HepG2 (cell line): ENCODE data around the gene CEP131. TPM values are rescaled to one million over a fixed set of nuclear protein-coding genes. Genes with fewer than 3 reads are reported as not detected.

Source experiments
- ATAC-seq: fragments of 200-7000 bp; cut with Tn5 transposase; 3 replicates; pipeline ENCODE4 v1.9.1; 2020; ENCODE audit warnings: mild to moderate bottlenecking, moderate library complexity
- BruUV-seq: library from RNA; stranded (reverse); fragments of 400-500 nt; replicated peaks from 2 replicates; lab custom pipeline; 2021; lab: Mats Ljungman, UMichigan
- CTCF ChIA-PET: fragments of 300-600 bp; formaldehyde crosslinking; extraction: SDS; loops from one replicate; lab custom pipeline; 2021; ENCODE audit warnings: low total read pairs, inconsistent platforms, low intra/inter-chr PET ratio; lab: Yijun Ruan, JAX
- POLR2A ChIA-PET: fragments of 350-600 bp; sonication (Branson Sonifier 250); formaldehyde crosslinking; loops from one replicate; lab custom pipeline; 2020; ENCODE audit warnings: antibody characterized with exemption, inconsistent platforms; lab: Yijun Ruan, JAX
- DNase-seq: peaks from one replicate; pipeline ENCODE4 v3.0.0-alpha.2; 2015; ENCODE audit warnings: low spot score
- FAIRE-seq: peaks from 3 replicates; lab custom pipeline; 2011; peaks lifted over from hg19 to GRCh38; lab: Jason Lieb, UNC
- H2AFZ ChIP-seq: one replicate; pipeline ENCODE4 v1.6.1; 2011; ENCODE audit warnings: low read length, inconsistent platforms
- H3K27ac ChIP-seq: fragments of 300-600 bp; 3 replicates; pipeline ENCODE4 v1.8.0; 2011; ENCODE audit warnings: mixed run types, mild to moderate bottlenecking, mixed read lengths, low read length, inconsistent platforms; ENCODE audit not compliant: insufficient read depth; ENCODE audit errors: extremely low read length
- H3K27me3 ChIP-seq, 2 experiments: fragments of 200-600 bp in 1 of 2; 2 replicates in 1 of 2; 3 replicates in 1 of 2; pipeline versions ENCODE4 v1.6.0 to v1.8.0; 2011; ENCODE audit warnings: low read length in 2 of 2, mild to moderate bottlenecking in 2 of 2, moderate library complexity in 2 of 2, inconsistent platforms in 1 of 2; ENCODE audit not compliant: insufficient read depth in 2 of 2, control insufficient read depth in 1 of 2
- H3K36me3 ChIP-seq, 2 experiments: fragments of 200-600 bp in 1 of 2; replicated peaks in 1 of 2; 2 replicates in 1 of 2; 3 replicates in 1 of 2; pipeline versions ENCODE4 v1.5.1 to v1.8.0; 2011; ENCODE audit warnings: low read length in 2 of 2, inconsistent platforms in 1 of 2; ENCODE audit not compliant: insufficient read depth in 2 of 2, control insufficient read depth in 1 of 2
- H3K4me1 ChIP-seq: 2 replicates; pipeline ENCODE4 v1.5.1; 2012; ENCODE audit warnings: low read length, inconsistent platforms; ENCODE audit not compliant: insufficient read depth
- H3K4me2 ChIP-seq: 2 replicates; pipeline ENCODE4 v1.6.0; 2011; ENCODE audit warnings: low read depth, low read length, inconsistent platforms
- H3K4me3 ChIP-seq, 3 experiments: fragments of 200-600 bp in 1 of 3; sonication (generic), shearing (Covaris generic) in 1 of 3; replicated peaks in 1 of 3; 2 replicates each; pipeline ENCODE4 v1.5.1; 2011 to 2016; ENCODE audit warnings: low read length in 3 of 3, inconsistent platforms in 2 of 3, low read depth in 2 of 3, mild to moderate bottlenecking in 2 of 3, control low read depth in 1 of 3, mixed read lengths in 1 of 3; ENCODE audit not compliant: insufficient read depth in 1 of 3
- H3K79me2 ChIP-seq: one replicate; pipeline ENCODE4 v1.6.1; 2011; ENCODE audit warnings: low read length, inconsistent platforms; ENCODE audit not compliant: insufficient read depth
- H3K9ac ChIP-seq: 2 replicates; pipeline ENCODE4 v1.6.0; 2011; ENCODE audit warnings: mild to moderate bottlenecking, low read depth, low read length, inconsistent platforms; ENCODE audit not compliant: insufficient read depth
- H3K9me3 ChIP-seq: 2 replicates; pipeline ENCODE4 v1.5.1; 2012; ENCODE audit warnings: mild to moderate bottlenecking, low read length
- H4K20me1 ChIP-seq: 2 replicates; pipeline ENCODE4 v1.6.0; 2011; ENCODE audit warnings: inconsistent platforms, mild to moderate bottlenecking, low read length, moderate library complexity; ENCODE audit not compliant: insufficient read depth
- ARID3A ChIP-seq: IDR thresholded peaks from 2 replicates; pipeline ENCODE4 v1.6.1; 2012; ENCODE audit warnings: low read depth, low read length, improper control_type of control experiment
- LCORL ChIP-seq, 2 experiments: fragments of 450-650 bp in 1 of 2; sonication (generic) in 1 of 2; formaldehyde crosslinking in 1 of 2; IDR thresholded peaks; 2 replicates each; pipeline versions ENCODE4 v1.5.0 to v1.6.1; 2017 to 2020; ENCODE audit warnings: antibody characterized with exemption in 1 of 2, missing genetic modification reagents in 1 of 2
- PCBP1 ChIP-seq: fragments of 200-400 bp; formaldehyde crosslinking; IDR thresholded peaks from 2 replicates; pipeline ENCODE4 v1.6.1; 2017; ENCODE audit warnings: mild to moderate bottlenecking, low read depth, low read length, borderline replicate concordance
- SALL1 ChIP-seq: sonication (generic); formaldehyde crosslinking; IDR thresholded peaks from 2 replicates; pipeline ENCODE4 v1.8.0; 2022; ENCODE audit warnings: mild to moderate bottlenecking, missing genetic modification reagents
- SALL2 ChIP-seq: sonication (generic); formaldehyde crosslinking; IDR thresholded peaks from 2 replicates; pipeline ENCODE4 v1.8.1; 2023; ENCODE audit warnings: mild to moderate bottlenecking, missing genetic modification reagents, inconsistent platforms
- SMC3 ChIP-seq: IDR thresholded peaks from 2 replicates; pipeline ENCODE4 v1.6.1; 2011; ENCODE audit warnings: low read length, improper control_type of control experiment
- XBP1 ChIP-seq: sonication (generic); formaldehyde crosslinking; IDR thresholded peaks from 2 replicates; pipeline ENCODE4 v1.5.0; 2020; ENCODE audit warnings: missing genetic modification reagents
- YEATS2 ChIP-seq: sonication (generic); formaldehyde crosslinking; IDR thresholded peaks from 2 replicates; pipeline ENCODE4 v1.4.0; 2020; ENCODE audit warnings: missing genetic modification reagents, borderline replicate concordance
- ZNF274 ChIP-seq: sonication (generic); formaldehyde crosslinking; IDR thresholded peaks from 2 replicates; pipeline ENCODE4 v1.5.1; 2020; ENCODE audit warnings: mild to moderate bottlenecking, missing genetic modification reagents
- ZNF547 ChIP-seq: sonication (generic); formaldehyde crosslinking; IDR thresholded peaks from 2 replicates; pipeline ENCODE4 v1.5.1; 2020; ENCODE audit warnings: mild to moderate bottlenecking, missing genetic modification reagents
- WGBS: methylation state at CpG from one replicate; pipeline ENCODE4 v1.1.6; 2017; ENCODE audit warnings: low lambda C conversion rate; 5-methylcytosine and 5-hydroxymethylcytosine counted together
- in situ Hi-C: cut with HindIII; loops from 2 replicates; pipeline ENCODE4 v1.10.0; 2017; ENCODE audit warnings: low pct_unique_long_range_greater_than_20kb; ENCODE audit not compliant: extremely low pct_ligation_motif_present
- intact Hi-C: fragments of 100-400 bp; cut with micrococcal nuclease; formaldehyde crosslinking; loops from one replicate; pipeline ENCODE4 v1.10.0; 2022; ENCODE audit not compliant: unreplicated experiment
- polyA plus RNA-seq, 8 experiments: library from polyadenylated mRNA; depleted of rRNA in 3 of 8; stranded (reverse) in 7 of 8; unstranded in 1 of 8; fragments of >200 nt; fragmentation: Illumina TruSeq in 4 of 8; extraction: Trizol in 4 of 8; gene quantifications; 2 replicates each; pipeline versions ENCODE4 v1.2.1 to v1.2.3, GENCODE V29; 2011 to 2016; ENCODE audit warnings: low read depth in 4 of 8, missing spikeins in 1 of 8, mixed read lengths in 1 of 8; ENCODE audit not compliant: insufficient read depth in 1 of 8
- total RNA-seq, 5 experiments: library from RNA; depleted of rRNA; stranded (reverse); fragments of >200 nt; fragmentation: Illumina TruSeq; extraction: Trizol; gene quantifications; 2 replicates each; pipeline ENCODE4 v1.2.3, GENCODE V29; 2016; ENCODE audit warnings: low read depth in 1 of 5

Gene CEP131
- total and polyA plus RNA-seq, 2 of the 13 experiments (the other 11 are each of a cell fraction or from before 2014, with no cell fraction given): 5.0 to 16.8 TPM

GRCh38 chr17:81200695-81201580 is 21.8 kb downstream of the CEP131 start (continued):
- TF ChIP-seq PCBP1 (0 out of 2 replicates have a peak, but pooled peaks have one; percentile 7), ZNF274 (CRISPR knock-in tag) (no peak), SMC3 (peak; percentile 59), SALL2 (CRISPR knock-in tag) (no peak), SALL1 (CRISPR knock-in tag) (peak; percentile 11; the same call in 1 of the 2 replicates), YEATS2 (CRISPR knock-in tag) (no peak), LCORL (IDR thresholded peaks at IDR 0.05) (no peak), LCORL (CRISPR knock-in tag; IDR thresholded peaks at IDR 0.05) (0 out of 2 replicates have a peak, but pooled peaks have one; percentile 20), XBP1 (no peak), ZNF547 (CRISPR knock-in tag) (0 out of 2 replicates have a peak, but pooled peaks have one; percentile 17)

- Histone ChIP-seq H4K20me1 (no peaks in the 10 kb centered on the region; the same call in 1 of the 2 replicates), H2AFZ (no peak overlapping the region), H3K27ac (no peak overlapping the region), H3K4me1 (no peaks in the 10 kb centered on the region), H3K9ac (no peak overlapping the region), H3K27me3 (no peaks in the 10 kb centered on the region), H3K4me2 (no peak overlapping the region), H3K9me3 (no peaks in the 10 kb centered on the region), H3K79me2 (no peaks in the 10 kb centered on the region), H3K36me3 (peaks cover 18 to 51% of the 10 kb centered on the region in 2 experiments; a peak in 4 of 5 replicates), H3K4me3 (no peak overlapping the region)
- ATAC-seq (no peak), FAIRE-seq (no peak), DNase-seq (no peak)
- no peak for TF ChIP-seq ARID3A
- TF ChIP-seq ZNF547 (CRISPR knock-in tag): 0 out of 2 replicates have a peak, but pooled peaks have one; percentile 45
- 0 out of 2 replicates have a peak, but pooled peaks have one; percentile 12 for TF ChIP-seq PCBP1
- ChIA-PET CTCF (interaction anchor here (1.3 to 1.4 kb wide), 2 partner anchors 58 to 99 kb away, joined by 4 to 20 read pairs; no protein-coding TSS in a partner anchor), POLR2A (interaction anchor here (1.3 kb wide), 1 partner anchor 39 kb away, joined by 3 read pairs; the partner anchor contains the start of genes NDUFAF8 and TEPSIN)
- intact Hi-C loops (loop anchor here (5.0 kb wide), 1 partner anchor 58 kb away; no protein-coding TSS in a partner anchor), in situ Hi-C loops (no loop called here)
- BruUV-seq: no TSS peak
- WGBS: 93% methylated on average over 16 of the region's 18 CpGs
Measured at GRCh38 chr17:81200201-81200600, 22.6 kb downstream of the CEP131 start.
